GM21528 (cell line): ENCODE data around the gene TMED8.
"Not testable (repeated sequence)": the region's sequence is repeated elsewhere in the genome, so short reads cannot be mapped to it uniquely, and the experiment has no call there.

Source experiments
- ATAC-seq: cut with Tn5 transposase; IDR thresholded peaks from one replicate; pipeline ENCODE4 v1.9.1; 2021; ENCODE audit warnings: mild to moderate bottlenecking, moderate library complexity; ENCODE audit not compliant: unreplicated experiment, low FRiP score

TMED8 gene

GRCh38 chr14:77376771-77377501 lies at the start of gene TMED8, which contains the start of gene SAMD15:
TMED8 (minus strand) TSS chr14:77377094; CDS start chr14:77377053, 41 bp downstream.
SAMD15 (plus strand) TSS chr14:77377379; CDS start chr14:77377419, 40 bp downstream.
- peak; percentile 90 for ATAC-seq

GRCh38 chr14:77426396-77426795 lies 49.5 kb upstream of the TMED8 start:
- ATAC-seq = no peak

- no peak for ATAC-seq
Observed at GRCh38 chr14:77424862-77425261, 48.0 kb upstream of the TMED8 start.

- no peak for ATAC-seq
Observed at GRCh38 chr14:77423423-77423822, 46.5 kb upstream of the TMED8 start, which contains the start of gene NOXRED1. NOXRED1 (minus strand) TSS chr14:77423523; CDS start chr14:77422889, 634 bp downstream.

GRCh38 chr14:77421201-77421600 lies 44.3 kb upstream of the TMED8 start:
- ATAC-seq = no peak

- ATAC-seq = no peak
Observed at GRCh38 chr14:77416836-77417235, 39.9 kb upstream of the TMED8 start.

- not testable (repeated sequence) for ATAC-seq
Observed at GRCh38 chr14:77416098-77416497, 39.2 kb upstream of the TMED8 start.

GRCh38 chr14:77415403-77416030 lies 38.6 kb upstream of the TMED8 start:
- ATAC-seq = not testable (repeated sequence)

- ATAC-seq = no peak
Observed at GRCh38 chr14:77409131-77409533, 32.2 kb upstream of the TMED8 start.

GRCh38 chr14:77407158-77407557 lies 30.3 kb upstream of the TMED8 start:
- no peak for ATAC-seq

GRCh38 chr14:77406718-77407117 lies 29.8 kb upstream of the TMED8 start:
- no peak for ATAC-seq

- no peak for ATAC-seq
Observed at GRCh38 chr14:77406086-77406485, 29.2 kb upstream of the TMED8 start.

- no peak for ATAC-seq
Observed at GRCh38 chr14:77403768-77404167, 26.9 kb upstream of the TMED8 start.

GRCh38 chr14:77400216-77400615 lies 23.3 kb upstream of the TMED8 start:
- no peak for ATAC-seq

GRCh38 chr14:77390188-77390587 lies 13.3 kb upstream of the TMED8 start:
- ATAC-seq = no peak

GRCh38 chr14:77378701-77379100 lies 1.8 kb upstream of the TMED8 start:
- ATAC-seq = no peak

GRCh38 chr14:77377502-77377844 lies 579 bp upstream of the TMED8 start:
- no peak for ATAC-seq

GRCh38 chr14:77375973-77376770 lies 722 bp downstream of the TMED8 start:
- peak; percentile 27 for ATAC-seq

- ATAC-seq = no peak
Observed at GRCh38 chr14:77375164-77375950, 1.5 kb downstream of the TMED8 start.

- ATAC-seq = no peak
Observed at GRCh38 chr14:77372304-77372841, 4.5 kb downstream of the TMED8 start.
